GM21529 (cell line): ENCODE data around the gene ZNF80.
"Not testable (repeated sequence)": the region's sequence is repeated elsewhere in the genome, so short reads cannot be mapped to it uniquely, and the experiment has no call there.

Experiments used
- ATAC-seq: cut with Tn5 transposase; IDR thresholded peaks from one replicate; pipeline ENCODE4 v1.9.1; 2021; ENCODE audit not compliant: unreplicated experiment

Gene ZNF80

DNA sequence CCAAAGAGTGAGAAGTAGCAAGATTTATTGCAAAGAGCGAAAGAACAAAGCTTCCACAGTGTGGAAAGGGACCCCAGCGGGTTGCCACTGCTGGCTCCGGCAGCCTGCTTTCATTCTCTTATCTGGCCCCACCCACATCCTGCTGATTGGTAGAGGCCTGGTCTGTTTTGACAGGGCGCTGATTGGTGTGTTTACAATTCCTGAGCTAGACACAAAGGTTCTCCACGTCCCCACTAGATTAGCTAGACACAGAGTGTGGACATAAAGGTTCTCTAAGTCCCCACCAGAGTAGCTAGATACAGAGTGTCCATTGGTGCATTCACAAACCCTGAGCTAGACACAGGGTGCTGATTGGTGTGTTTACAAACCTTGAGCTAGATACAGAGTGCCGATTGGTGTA, at the start of gene ZNF80:
TSS of gene ZNF80 (minus strand) at position 101 of the 400 bp plus-strand sequence. CDS start 504 bp downstream, outside the sequence.
- ATAC-seq = not testable (repeated sequence)

DNA sequence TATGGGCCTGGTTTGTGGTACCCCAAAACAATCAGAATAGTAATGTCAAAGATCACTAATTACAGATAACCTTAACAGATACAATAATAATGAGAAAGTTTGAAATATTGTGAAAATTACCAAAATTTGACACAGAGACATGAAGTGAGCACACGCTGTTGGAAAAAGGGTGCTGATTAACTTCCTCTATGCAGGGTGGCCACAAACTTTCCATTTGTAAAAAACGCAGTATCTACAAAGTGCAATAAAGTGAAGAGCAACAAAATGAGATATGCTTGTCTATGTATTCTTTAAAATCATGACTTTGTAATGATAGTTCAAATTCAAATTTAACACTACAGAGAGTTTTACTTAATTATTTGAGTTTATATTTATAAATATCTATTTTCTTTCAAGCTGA, 48.9 kb upstream of the ZNF80 start:
- no peak for ATAC-seq

DNA sequence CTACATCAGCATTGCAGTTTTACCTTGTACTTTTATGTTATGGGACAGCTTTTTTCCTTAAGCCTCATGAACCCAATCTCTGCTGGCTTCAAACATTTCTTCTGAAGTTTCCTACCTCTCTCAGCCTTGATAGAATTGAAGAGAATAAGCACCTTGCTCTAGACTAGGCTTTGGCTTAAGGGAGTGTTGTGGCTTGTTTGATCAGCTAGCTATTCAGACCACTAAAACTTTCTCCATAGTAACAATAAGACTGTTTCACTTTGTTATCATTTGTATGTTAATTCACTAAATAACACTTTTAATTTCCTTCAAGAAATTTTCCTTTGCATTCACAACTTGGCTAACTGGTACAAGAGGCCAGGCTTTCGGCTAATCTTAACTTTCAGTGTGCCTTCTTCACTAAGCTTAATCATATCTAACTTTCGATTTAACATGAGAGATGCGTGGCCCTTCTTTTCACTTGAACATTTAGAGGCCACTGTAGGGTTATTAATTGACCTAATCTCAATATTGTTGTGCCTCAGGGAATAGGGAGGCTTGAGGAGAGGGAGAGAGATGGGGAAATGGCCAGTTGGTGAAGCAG, 48.4 kb upstream of the ZNF80 start:
- no peak for ATAC-seq

DNA sequence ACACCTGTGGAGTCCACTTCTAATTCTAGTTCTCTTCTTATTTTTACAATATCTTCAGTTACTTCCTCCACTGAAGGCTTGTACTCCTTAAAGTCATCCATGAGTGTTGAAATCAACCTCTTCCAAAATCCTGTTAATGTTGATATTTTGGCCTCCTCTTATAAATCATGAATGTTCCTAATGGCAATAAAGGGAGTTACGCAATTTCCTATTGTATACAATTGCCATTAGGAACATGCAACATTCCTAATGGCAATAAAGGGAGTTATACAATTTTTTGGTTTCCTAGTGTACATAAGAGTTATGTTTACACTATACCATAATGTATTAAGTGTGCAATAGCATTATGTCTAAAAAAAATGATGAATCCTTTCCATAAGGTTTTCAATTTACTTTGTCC, 47.3 kb upstream of the ZNF80 start:
- no peak for ATAC-seq

DNA sequence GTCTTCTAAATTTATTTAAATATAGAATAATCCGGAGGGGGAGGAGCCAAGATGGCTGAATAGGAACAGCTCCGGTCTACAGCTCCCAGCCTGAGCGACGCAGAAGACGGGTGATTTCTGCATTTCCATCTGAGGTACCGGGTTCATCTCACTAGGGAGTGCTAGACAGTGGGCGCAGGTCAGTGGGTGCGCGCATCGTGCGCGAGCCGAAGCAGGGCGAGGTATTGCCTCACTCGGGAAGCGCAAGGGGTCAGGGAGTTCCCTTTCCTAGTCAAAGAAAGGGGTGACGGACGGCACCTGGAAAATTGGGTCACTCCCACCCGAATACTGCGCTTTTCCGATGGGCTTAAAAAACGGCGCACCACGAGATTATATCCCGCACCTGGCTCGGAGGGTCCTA, 39.5 kb upstream of the ZNF80 start:
- ATAC-seq = not testable (repeated sequence)

DNA sequence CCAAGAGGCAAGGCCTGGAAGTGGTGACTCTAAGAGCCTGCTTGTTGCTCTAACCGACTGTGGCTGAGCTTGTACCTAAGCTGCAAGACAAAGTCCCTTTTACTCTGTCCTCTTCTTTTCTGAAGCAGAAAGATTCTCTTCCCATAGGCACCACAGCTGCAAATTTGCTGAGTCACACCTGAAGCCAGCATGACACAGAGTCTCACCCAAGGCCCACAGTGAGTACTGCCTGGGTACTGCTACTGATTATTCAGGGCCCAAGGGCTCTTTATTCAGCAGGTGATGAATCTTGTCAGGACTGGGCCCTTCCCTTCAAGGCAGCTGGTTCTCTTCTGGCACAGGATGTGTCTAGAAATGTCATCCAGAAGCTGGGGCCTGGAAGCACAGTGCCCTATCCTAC, 37.6 kb upstream of the ZNF80 start:
- no peak for ATAC-seq

DNA sequence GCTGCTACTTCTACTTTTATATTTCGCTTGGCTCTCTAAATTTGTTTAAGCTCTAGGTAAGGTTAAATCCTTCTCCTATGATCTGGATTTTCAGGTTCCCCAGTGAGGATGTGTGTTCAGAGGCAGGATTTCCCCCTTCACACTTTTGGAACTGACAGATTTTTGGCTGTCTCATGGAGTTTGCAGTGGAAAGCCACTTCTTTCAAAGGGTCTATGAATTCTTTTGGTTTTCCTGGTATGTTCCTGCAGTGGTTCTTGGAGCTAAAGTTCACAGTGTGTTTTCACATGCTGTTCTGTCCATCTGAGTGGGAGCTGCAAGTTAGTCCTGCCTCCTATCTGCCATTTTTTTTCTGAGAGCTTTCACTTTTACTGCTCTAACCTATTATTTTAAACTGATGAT, 34.9 kb upstream of the ZNF80 start:
- ATAC-seq = no peak

DNA sequence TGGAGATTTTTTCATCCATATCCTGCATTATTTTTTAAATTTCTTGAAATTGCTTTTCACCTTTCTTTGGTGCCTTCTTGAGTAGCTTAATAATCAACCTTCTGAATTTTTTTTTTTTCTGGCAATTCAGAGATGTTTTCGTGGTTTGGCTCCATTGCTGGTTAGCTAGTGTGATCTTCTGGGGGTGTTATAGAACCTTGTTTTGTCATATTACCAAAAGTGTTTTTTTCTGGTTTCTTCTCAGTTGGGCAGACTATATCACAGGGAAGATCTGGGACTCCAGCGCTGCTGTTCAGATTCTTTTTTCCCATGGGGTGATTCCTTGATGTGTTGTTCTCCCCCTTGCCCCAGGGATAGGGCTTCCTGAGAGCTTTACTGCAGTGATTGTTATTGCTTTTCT, 32.6 kb upstream of the ZNF80 start:
- ATAC-seq = no peak

DNA sequence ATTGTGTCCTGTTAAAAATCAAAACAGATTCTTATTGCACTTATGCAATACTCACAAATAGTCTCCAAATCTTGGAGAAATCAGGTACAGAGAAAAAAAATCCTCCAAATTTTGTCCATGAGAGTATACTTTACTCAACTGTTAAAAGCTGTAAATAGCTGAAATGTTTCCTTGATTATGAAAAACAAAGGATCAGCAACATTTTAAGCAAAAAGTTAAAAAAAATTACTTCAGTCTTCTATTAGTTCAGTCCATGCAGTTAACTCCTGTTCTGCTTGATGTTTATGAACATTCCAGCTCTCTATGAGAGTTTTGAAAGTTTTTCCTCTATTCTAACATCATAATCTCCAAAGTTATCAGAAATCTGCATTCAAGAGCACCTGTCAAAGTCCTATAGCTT, 22.8 kb upstream of the ZNF80 start:
- ATAC-seq = no peak

DNA sequence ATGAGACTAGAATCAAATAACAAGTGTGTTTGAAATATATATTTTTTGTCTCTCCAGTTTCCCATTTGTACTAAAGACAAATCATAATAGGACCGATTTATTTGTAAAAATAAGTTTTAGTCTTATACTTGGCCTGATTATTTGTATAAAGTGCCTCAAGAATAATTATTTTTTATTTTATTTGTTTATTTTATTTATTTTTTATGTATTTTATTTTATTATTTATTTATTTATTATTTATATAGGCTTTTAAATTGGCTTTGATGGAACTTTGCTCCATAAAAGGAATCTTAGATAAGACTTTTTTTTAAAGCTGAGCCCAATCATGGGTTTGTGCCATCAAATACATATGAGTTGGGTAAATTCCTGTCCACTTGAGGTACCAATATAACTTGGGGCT, 22.2 kb upstream of the ZNF80 start:
- ATAC-seq = no peak

DNA sequence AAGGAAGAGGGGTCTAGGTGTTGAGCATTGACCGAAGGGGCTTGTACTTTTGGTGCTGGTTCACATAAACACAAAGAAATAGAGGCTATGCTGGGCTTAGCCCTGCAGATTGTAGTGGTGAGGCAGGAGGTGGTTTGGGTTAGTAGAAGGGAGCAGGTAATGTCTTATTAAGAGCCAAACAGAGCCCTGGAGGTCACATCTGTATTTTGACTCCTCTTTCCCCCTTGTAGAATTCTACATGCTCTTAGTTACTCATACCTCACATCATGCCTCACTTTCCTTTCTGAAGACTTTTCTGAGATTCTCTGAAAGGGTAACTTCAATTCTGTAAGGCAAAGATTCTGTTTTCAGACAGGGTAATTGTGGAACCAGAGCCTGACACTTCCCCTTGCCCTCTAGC, 16.1 kb upstream of the ZNF80 start:
- ATAC-seq = no peak

DNA sequence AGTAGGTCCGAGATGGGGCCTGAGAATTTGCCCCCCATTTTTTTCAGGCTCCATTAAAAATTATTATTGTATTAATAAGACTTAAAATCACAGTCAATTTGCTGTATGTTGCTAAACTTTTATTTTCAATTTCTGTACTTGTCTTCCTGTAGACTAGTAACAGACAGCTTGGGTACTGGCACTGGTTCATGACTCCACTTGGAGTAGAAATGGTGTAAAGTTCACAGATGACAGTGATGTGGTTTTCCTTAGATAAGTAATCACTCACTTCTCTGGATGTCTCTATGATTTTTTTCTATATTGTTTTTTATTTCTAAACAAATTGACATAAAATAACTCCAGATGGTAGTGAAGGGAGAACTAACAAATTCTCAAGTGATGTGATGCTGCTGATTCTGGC, 15.6 kb upstream of the ZNF80 start:
- ATAC-seq = no peak

DNA sequence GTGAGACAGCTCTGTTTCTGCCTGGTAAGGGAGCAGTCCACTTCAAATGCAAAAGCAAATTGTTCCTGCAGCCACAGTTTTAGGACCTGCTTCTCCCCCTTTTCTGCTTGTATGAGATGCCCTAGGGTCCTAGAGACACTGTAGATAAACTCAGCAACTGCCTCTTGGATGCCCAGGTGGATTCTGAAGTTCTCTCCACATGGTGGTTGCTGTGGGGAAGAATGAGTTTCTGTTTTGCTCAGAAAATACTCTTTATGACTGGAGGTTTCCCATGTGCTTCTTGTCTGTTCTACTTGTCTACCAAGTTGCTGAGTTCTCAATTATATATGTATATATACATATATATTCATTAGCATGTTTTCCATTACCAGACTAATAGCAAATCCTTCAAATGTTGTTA, 5.6 kb upstream of the ZNF80 start:
- peak; percentile 97 for ATAC-seq

DNA sequence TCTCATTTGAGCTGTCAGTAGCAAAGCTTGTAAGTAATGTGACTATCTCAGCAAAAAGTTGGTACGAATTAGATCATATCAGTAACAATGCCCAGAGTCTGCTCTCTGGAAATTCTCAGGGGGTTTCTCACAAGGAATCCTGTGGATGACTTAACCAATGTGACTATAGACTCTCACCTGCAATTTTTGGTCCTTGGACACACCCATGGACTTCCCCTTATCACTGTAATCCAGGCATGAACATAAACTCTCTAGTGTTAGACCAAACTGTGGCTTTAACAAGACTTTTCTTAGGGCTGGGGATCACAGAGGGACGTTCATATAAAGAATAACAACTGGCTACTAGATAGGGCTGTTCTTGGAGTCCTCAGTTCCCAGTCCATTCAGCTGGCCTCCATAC, 3.9 kb upstream of the ZNF80 start:
- no peak for ATAC-seq

DNA sequence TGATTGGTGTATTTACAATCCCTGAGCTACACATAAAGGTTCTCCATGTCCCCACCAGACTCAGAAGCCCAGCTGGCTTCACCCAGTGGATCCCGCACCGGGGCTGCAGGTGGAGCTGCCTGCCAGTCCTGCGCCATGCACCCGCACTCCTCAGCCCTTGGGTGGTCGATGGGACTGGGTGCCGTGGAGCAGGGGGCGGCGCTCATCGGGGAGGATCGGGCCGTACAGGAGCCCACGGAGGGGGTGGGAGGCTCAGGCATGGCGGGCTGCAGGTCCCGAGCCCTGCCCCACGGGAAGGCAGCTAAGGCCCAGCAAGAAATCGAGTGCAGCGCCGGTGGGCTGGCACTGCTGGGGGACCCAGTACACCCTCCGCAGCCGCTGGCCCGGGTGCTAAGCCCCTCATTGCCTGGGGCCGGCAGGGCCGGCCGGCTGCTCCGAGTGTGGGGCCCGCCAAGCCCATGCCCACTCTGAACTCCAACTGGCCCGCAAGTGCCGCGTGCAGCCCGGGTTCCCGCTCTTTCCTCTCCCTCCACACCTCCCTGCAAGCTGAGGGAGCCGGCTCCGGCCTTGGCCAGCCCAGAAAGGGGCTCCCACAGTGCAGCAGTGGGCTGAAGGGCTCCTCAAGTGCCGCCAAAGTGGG, 888 bp upstream of the ZNF80 start:
- ATAC-seq = not testable (repeated sequence)

DNA sequence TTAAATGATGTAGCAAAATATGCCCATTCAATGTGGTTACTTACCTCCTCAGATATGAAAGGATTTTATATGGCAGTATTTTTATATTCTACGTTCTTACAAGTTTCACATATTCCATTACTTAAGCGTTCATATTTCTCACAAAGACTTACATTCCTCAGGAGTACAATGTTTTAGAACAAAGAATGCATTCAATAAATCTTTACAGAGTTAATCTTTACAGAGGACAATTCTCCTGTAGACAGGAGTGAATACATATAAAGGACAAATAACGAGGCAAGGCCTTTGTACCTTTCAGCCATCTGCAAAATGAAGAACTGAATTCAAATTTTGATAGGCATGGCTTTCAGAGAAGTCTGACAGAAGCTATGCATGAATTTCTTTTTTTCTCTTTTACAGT, 1.9 kb downstream of the ZNF80 start:
- no peak for ATAC-seq

DNA sequence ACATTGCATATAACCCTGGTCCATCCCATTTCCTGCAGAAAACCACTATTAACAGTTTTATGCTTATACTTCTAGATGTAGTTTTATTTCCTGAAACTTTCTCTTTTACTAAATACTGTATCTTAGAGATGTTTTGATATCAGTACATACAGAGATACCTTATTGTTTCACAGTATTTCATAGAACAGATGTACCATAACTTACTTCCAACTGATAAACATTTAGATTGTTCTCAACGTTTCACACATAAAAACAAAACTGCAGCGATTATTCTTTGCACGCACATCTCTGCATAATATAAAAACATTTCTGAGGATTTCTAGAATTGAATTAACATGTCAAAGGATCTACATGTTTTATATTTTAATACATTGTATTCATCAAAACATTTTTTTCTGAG, 2.6 kb downstream of the ZNF80 start:
- ATAC-seq = no peak

DNA sequence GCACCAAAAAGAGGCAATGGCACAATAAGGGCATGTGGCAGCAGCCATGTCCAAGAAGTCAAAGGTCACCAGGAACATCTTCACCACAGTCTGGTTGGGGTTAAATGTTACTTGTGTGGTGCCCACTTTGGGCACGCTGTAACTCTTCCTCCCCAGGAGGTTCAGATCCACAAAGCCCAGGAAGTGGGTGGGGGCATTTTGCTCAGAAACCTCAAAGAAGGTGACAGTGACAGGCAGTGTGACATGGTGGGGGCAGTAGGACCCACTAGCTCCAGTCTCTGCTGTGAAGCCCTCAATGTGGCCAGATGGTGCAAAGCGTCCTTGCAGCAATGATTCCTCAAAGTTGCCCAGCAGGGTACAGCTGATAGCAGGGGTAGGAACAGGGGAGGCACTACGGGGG, 5.8 kb downstream of the ZNF80 start:
- ATAC-seq = no peak

DNA sequence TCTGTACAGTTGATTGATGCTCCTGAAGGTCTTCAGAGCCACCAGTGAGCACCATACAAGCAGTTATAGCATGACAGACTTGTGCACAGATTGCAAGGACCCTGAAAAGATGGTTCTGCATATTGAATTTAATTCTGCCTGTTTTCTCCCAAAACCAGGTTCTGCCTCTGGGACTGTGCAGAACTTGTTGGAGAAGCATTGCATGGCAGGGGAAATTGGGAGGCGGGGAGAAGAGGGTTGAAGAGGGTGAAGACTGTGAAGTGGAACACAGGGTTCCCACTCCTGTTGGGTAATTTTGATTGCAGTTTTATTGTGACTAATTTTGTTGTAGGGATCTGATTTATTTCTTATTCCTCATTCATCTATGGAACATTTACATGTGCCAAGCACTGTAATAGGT, 10.3 kb downstream of the ZNF80 start:
- no peak for ATAC-seq

DNA sequence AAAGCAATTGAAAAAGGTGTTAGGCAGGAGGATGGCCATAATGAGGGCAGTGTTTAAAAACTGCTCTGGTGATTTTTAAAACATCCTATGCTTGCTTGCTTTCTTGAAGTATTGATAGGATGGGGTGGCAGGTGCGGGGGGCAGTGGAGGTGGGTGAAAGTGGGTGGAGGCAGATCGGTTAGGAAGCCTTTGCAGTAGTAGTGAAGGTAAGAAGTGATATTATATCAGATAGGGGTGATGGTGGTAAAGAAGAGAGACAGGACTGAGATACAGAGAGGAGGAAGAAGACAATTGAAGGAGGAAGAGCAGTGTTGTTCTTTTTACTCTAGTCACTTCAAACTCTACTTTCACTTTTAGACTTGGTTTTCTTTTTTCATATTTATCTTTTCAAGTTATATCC, 11.1 kb downstream of the ZNF80 start:
- no peak for ATAC-seq

DNA sequence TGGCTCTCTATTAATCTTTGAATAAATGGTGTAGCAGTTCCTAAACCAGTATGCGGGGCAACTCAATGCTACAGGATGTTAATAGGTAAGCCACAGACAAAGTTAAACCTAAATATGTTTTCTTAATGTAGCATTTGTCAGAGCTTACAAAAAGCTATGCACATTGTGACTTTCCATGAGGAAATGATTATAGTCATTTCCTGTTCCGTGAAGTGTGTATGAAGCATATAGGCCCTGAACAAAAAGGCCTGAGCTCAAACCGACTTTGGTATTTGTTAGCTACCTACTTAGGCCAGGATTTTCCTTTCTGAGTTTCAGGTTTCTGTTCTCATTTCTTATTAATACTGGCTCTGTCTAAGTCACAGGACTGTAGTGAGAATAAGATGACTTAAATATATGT, 14.2 kb downstream of the ZNF80 start:
- ATAC-seq = peak; percentile 83

DNA sequence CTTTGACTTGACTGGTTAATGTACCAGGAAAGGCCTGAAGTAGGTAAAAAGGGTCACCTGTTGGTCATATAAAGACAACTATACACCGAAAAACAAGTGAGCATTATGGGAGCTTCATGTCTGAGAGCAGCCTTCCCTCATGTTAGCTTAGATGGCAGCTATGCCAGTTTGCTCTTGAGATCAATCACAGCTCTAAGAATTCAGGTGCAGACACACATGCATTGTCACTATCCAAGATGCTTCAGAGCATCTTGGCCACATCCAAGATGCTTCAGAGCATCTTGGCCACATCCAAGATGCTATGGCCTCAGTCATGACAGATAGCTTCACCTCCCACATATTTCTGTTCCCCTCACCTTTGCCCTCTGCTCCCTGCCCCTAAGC, 15.5 kb downstream of the ZNF80 start:
- ATAC-seq = no peak

DNA sequence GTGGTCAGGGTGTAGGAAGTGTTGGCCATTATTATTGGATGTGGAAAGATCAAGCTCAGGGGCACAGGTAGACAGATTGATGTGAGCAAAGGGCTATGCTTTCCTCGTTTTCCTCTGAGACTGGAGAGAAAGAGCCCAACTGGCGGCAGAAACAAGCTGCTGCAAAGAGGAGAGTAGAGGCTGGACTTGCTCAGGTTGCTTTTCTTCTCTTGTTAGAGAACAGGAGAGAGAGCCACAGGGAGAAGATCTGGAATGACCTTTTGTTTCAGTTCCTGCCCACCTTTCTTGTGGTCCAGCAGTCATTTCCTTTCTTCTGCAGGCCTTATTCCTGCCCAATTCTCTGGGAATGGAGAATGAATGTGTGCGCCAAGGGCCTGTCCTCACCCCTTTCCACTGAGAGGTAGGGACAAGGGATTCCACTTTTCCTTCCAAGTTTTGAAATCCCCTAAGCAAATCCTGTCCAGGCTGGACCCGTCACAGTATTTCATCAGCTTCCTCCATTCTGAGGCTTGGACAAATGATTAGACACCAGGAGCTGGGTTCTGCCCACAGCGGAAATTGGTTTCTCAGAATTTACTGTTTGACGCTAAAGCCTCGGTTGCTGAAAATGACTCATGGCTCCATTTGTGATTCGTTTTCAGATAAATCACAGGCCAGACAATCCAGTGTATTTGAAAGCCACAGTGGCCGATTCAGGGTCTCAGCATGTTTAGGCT, 16.1 kb downstream of the ZNF80 start:
- peak; percentile 33 for ATAC-seq
